NCI-H748 (cell line): ENCODE results near the gene CMC4.
A peak's percentile ranks its signal among the peaks of the same experiment; 100 is the strongest.

ENCODE experiments used
- DNase-seq: peaks from one replicate; lab custom pipeline; 2025; ENCODE audit not compliant: unreplicated experiment; lab: John Stamatoyannopoulos, UW

Gene CMC4

GRCh38 chrX:155070975-155071693, at the start of gene CMC4, which contains the start of the genes BRCC3 and MTCP1:
TSS of gene CMC4 (minus strand) at chrX:155071136. CDS start at chrX:155064023, 7,113 bp downstream.
TSS of gene BRCC3 (plus strand) at chrX:155071508. CDS start at chrX:155071528, 20 bp downstream.
TSS of gene MTCP1 (minus strand) at chrX:155071136. CDS start at chrX:155066010, 5,126 bp downstream.
- DNase-seq, result peak; percentile 93

- DNase-seq, result no peak
These were observed 44.4 kb upstream of the CMC4 start for GRCh38 chrX:155115174-155115819.

GRCh38 chrX:155113097-155113496, 42.2 kb upstream of the CMC4 start:
- DNase-seq, result no peak

- no peak for DNase-seq
These were observed 41.2 kb upstream of the CMC4 start for GRCh38 chrX:155112171-155112570.

- no peak for DNase-seq
These were observed 37.5 kb upstream of the CMC4 start for GRCh38 chrX:155108427-155108826.

GRCh38 chrX:155105919-155106318, 35.0 kb upstream of the CMC4 start:
- DNase-seq, result no peak

GRCh38 chrX:155094468-155095061, 23.6 kb upstream of the CMC4 start:
- peak; percentile 49 for DNase-seq

GRCh38 chrX:155086961-155087735, 16.2 kb upstream of the CMC4 start:
- no peak for DNase-seq

GRCh38 chrX:155086202-155086840, 15.4 kb upstream of the CMC4 start:
- peak; percentile 19 for DNase-seq

- DNase-seq, result peak; percentile 45
These were observed 851 bp upstream of the CMC4 start for GRCh38 chrX:155071694-155072280.

GRCh38 chrX:155070663-155070974, 317 bp downstream of the CMC4 start:
- DNase-seq, result peak; percentile 64

GRCh38 chrX:155070038-155070437, 898 bp downstream of the CMC4 start:
- peak; percentile 14 for DNase-seq

GRCh38 chrX:155069414-155069813, 1.5 kb downstream of the CMC4 start:
- no peak for DNase-seq

GRCh38 chrX:155068165-155068564, 2.8 kb downstream of the CMC4 start:
- DNase-seq, result no peak

GRCh38 chrX:155065035-155065734, 5.8 kb downstream of the CMC4 start:
- no peak for DNase-seq

- DNase-seq, result no peak
These were observed 9.2 kb downstream of the CMC4 start for GRCh38 chrX:155061760-155062159.

GRCh38 chrX:155056877-155057792, 13.8 kb downstream of the CMC4 start:
- peak; percentile 67 for DNase-seq

- no peak for DNase-seq
These were observed 14.5 kb downstream of the CMC4 start for GRCh38 chrX:155056471-155056870.

GRCh38 chrX:155055494-155055893, 15.4 kb downstream of the CMC4 start:
- DNase-seq, result no peak
